DND-41 (cell line): ENCODE data around the gene LY6G6D.

Experiments used
- ATAC-seq: fragments of 200-7000 bp; cut with Tn5 transposase; 3 replicates; pipeline ENCODE4 v1.9.1; 2021; ENCODE audit warnings: low read depth; ENCODE audit not compliant: insufficient read depth
- DNase-seq: peaks from one replicate; pipeline ENCODE4 v3.0.0-alpha.2; 2020
- H2AFZ ChIP-seq: 2 replicates; pipeline ENCODE4 v1.6.0; 2012; ENCODE audit warnings: low read depth, low read length
- H3K27ac ChIP-seq: 2 replicates; pipeline ENCODE4 v1.5.1; 2012; ENCODE audit warnings: low read length, inconsistent platforms
- H3K27me3 ChIP-seq: fragments of 200-600 bp; sonication (generic); 2 replicates; pipeline ENCODE4 v1.6.0; 2012; ENCODE audit warnings: low read length, mild to moderate bottlenecking, inconsistent platforms; ENCODE audit not compliant: insufficient read depth, poor library complexity
- H3K36me3 ChIP-seq: 2 replicates; pipeline ENCODE4 v1.5.1; 2012; ENCODE audit warnings: low read length, inconsistent platforms; ENCODE audit not compliant: insufficient read depth
- H3K4me1 ChIP-seq: 2 replicates; pipeline ENCODE4 v1.5.1; 2012; ENCODE audit warnings: mild to moderate bottlenecking, low read length; ENCODE audit not compliant: insufficient read depth
- H3K4me2 ChIP-seq: 2 replicates; pipeline ENCODE4 v1.6.0; 2012; ENCODE audit warnings: mild to moderate bottlenecking, moderate library complexity, low read length, inconsistent platforms; ENCODE audit not compliant: insufficient read depth
- H3K4me3 ChIP-seq, 2 experiments: fragments of 200-600 bp in 1 of 2; shearing (Covaris generic) in 1 of 2; 2 replicates each; pipeline ENCODE4 v1.5.1; 2012 to 2016; ENCODE audit warnings: inconsistent platforms in 2 of 2, low read length in 2 of 2, mild to moderate bottlenecking in 2 of 2, low read depth in 1 of 2, moderate library complexity in 1 of 2
- H3K79me2 ChIP-seq: 2 replicates; pipeline ENCODE4 v1.6.0; 2012; ENCODE audit warnings: low read length, inconsistent platforms; ENCODE audit not compliant: insufficient read depth
- H3K9ac ChIP-seq: 2 replicates; pipeline ENCODE4 v1.6.0; 2012; ENCODE audit warnings: low read depth, mild to moderate bottlenecking, inconsistent platforms, low read length, moderate library complexity
- H3K9me3 ChIP-seq: 2 replicates; pipeline ENCODE4 v1.5.1; 2012; ENCODE audit warnings: low read length, moderate library complexity, mild to moderate bottlenecking, inconsistent platforms; ENCODE audit not compliant: insufficient read depth, severe bottlenecking
- H4K20me1 ChIP-seq: 2 replicates; pipeline ENCODE4 v1.6.0; 2012; ENCODE audit warnings: low read length; ENCODE audit not compliant: insufficient read depth
- CTCF ChIP-seq: IDR thresholded peaks from 2 replicates; pipeline ENCODE4 v1.5.1; 2012; ENCODE audit warnings: borderline replicate concordance, low read length, moderate library complexity, mild to moderate bottlenecking; ENCODE audit not compliant: poor library complexity, severe bottlenecking; ENCODE audit errors: extremely low read depth
- EZH2 ChIP-seq: IDR thresholded peaks from 3 replicates; pipeline ENCODE4 v1.6.1; 2012; ENCODE audit warnings: borderline replicate concordance, low read depth, mild to moderate bottlenecking, moderate library complexity, low read length, inconsistent platforms; ENCODE audit not compliant: severe bottlenecking

LY6G6D gene

GRCh38 chr6:31761343-31761742 is 46.2 kb downstream of the LY6G6D start:
- no peak for ATAC-seq

GRCh38 chr6:31762356-31762755 is 47.2 kb downstream of the LY6G6D start, which contains the start of gene SAPCD1:
Gene SAPCD1 (plus strand): TSS chr6:31762656. CDS start chr6:31763055, 399 bp downstream.
- no peaks in the 10 kb centered on the region for H3K79me2 ChIP-seq
- no peaks in the 10 kb centered on the region for H3K27me3 ChIP-seq
- no peak for DNase-seq
- no peak within 1 kb of the TSS for H3K4me3 ChIP-seq
- no peaks in the 10 kb centered on the region for H3K9me3 ChIP-seq
- H3K27ac ChIP-seq = no peak within 1 kb of the TSS
- peaks cover 70% of the 10 kb centered on the region for H3K36me3 ChIP-seq
- no peak for ATAC-seq
- H3K4me2 ChIP-seq = no peak within 1 kb of the TSS
- TF ChIP-seq EZH2 (no peak), CTCF (no peak)
- no peaks in the 10 kb centered on the region for H3K4me1 ChIP-seq
- no peak within 1 kb of the TSS for H3K9ac ChIP-seq
- H4K20me1 ChIP-seq = peaks cover 4% of the 10 kb centered on the region; the same call in 1 of the 2 replicates
- H2AFZ ChIP-seq = no peak within 1 kb of the TSS

More at GRCh38 chr6:31761343-31761742, 46.2 kb downstream of the LY6G6D start:
- H3K36me3 ChIP-seq = peaks cover 72% of the 10 kb centered on the region
- no peaks in the 10 kb centered on the region for H3K79me2 ChIP-seq
- no peak overlapping the region for H2AFZ ChIP-seq
- no peak overlapping the region for H3K9ac ChIP-seq
- no peak overlapping the region for H3K4me3 ChIP-seq
- H3K4me1 ChIP-seq = no peaks in the 10 kb centered on the region
- H3K4me2 ChIP-seq = no peak overlapping the region
- H3K9me3 ChIP-seq = no peaks in the 10 kb centered on the region
- peaks cover 4% of the 10 kb centered on the region; the same call in 1 of the 2 replicates for H4K20me1 ChIP-seq
- no peaks in the 10 kb centered on the region for H3K27me3 ChIP-seq
- no peak for DNase-seq
- H3K27ac ChIP-seq = no peak overlapping the region
- TF ChIP-seq CTCF = no peak
- no peak for TF ChIP-seq EZH2

GRCh38 chr6:31762878-31763618 is 47.9 kb downstream of the LY6G6D start:
- ATAC-seq (peak; percentile 26), DNase-seq (no peak)
- H3K9me3 ChIP-seq = no peaks in the 10 kb centered on the region
- peaks cover 63% of the 10 kb centered on the region for H3K36me3 ChIP-seq
- H3K27ac ChIP-seq = no peak overlapping the region
- H3K79me2 ChIP-seq = no peaks in the 10 kb centered on the region
- H3K4me3 ChIP-seq = no peak overlapping the region
- H3K9ac ChIP-seq = no peak overlapping the region
- H3K4me1 ChIP-seq = no peaks in the 10 kb centered on the region
- H3K27me3 ChIP-seq = no peaks in the 10 kb centered on the region
- no peak overlapping the region for H2AFZ ChIP-seq
- H4K20me1 ChIP-seq = peaks cover 4% of the 10 kb centered on the region; the same call in 1 of the 2 replicates
- TF ChIP-seq EZH2 (no peak), CTCF (no peak)
- H3K4me2 ChIP-seq = no peak overlapping the region
